Prostate gland (tissue), 2 donors: Measurements from ENCODE around the gene SGSH. TPM values are rescaled to one million over a fixed set of nuclear protein-coding genes. Genes with fewer than 3 reads are reported as not detected.

Source experiments
- DNase-seq: peaks from one replicate; pipeline ENCODE4 v3.0.0-alpha.2; 2019; ENCODE audit warnings: low spot score
- H3K27ac ChIP-seq, 2 donors: fragments of 200-600 bp; sonication (generic); 2 replicates each; pipeline ENCODE4 v1.5.1; 2017 to 2019
- H3K27me3 ChIP-seq: fragments of 200-600 bp; sonication (generic); replicated peaks from 2 replicates; pipeline ENCODE4 v1.5.1; 2019; ENCODE audit not compliant: insufficient read depth
- H3K36me3 ChIP-seq, 2 donors: fragments of 200-600 bp; sonication (generic); 1 replicate in 1 of 2; 2 replicates in 1 of 2; pipeline versions ENCODE4 v1.5.1 to v1.8.1; 2017 to 2019
- H3K4me1 ChIP-seq: fragments of 200-600 bp; sonication (generic); replicated peaks from 2 replicates; pipeline ENCODE4 v1.5.1; 2019
- H3K4me3 ChIP-seq, 2 donors: fragments of 200-600 bp; sonication (generic); 2 replicates each; pipeline ENCODE4 v1.5.1; 2017 to 2019
- H3K9me3 ChIP-seq: fragments of 200-600 bp; sonication (generic); 2 replicates; pipeline ENCODE4 v1.5.1; 2017
- POLR2A ChIP-seq: fragments of 450-650 bp; IDR thresholded peaks from one replicate; pipeline ENCODE4 v1.6.1; 2016; ENCODE audit warnings: antibody characterized with exemption, mild to moderate bottlenecking
- POLR2AphosphoS5 ChIP-seq: sonication (generic); formaldehyde crosslinking; IDR thresholded peaks from one replicate; pipeline ENCODE4 v1.6.1; 2017; ENCODE audit warnings: antibody characterized with exemption
- whole genome bisulfite sequencing: methylation state at CpG from one replicate; pipeline ENCODE4 v1.1.5; 2018; 5-methylcytosine and 5-hydroxymethylcytosine counted together
- intact Hi-C: fragments of 100-400 bp; cut with DNase I; formaldehyde crosslinking; loops from one replicate; pipeline ENCODE4 v1.14.2; 2022
- total RNA-seq, 2 donors: library from RNA; depleted of rRNA; stranded (reverse); fragments of >200 nt; gene quantifications; one replicate each; pipeline ENCODE4 v1.1.0, GENCODE V29; 2016
- TF ChIP-seq, protein P1 (sequence below), 4 experiments: fragments of 200-600 bp in 2 of 4; fragments of 450-650 bp in 2 of 4; sonication (generic) in 2 of 4; IDR thresholded peaks; 1 replicate in 3 of 4; 2 replicates in 1 of 4; pipeline ENCODE4 v1.5.1; 2016 to 2019; ENCODE audit warnings: antibody characterized with exemption in 4 of 4, mild to moderate bottlenecking in 2 of 4, moderate library complexity in 2 of 4

SGSH gene
- total RNA-seq, 2 donors from 2014 or later, result 41.2 to 95.7 TPM

DNA sequence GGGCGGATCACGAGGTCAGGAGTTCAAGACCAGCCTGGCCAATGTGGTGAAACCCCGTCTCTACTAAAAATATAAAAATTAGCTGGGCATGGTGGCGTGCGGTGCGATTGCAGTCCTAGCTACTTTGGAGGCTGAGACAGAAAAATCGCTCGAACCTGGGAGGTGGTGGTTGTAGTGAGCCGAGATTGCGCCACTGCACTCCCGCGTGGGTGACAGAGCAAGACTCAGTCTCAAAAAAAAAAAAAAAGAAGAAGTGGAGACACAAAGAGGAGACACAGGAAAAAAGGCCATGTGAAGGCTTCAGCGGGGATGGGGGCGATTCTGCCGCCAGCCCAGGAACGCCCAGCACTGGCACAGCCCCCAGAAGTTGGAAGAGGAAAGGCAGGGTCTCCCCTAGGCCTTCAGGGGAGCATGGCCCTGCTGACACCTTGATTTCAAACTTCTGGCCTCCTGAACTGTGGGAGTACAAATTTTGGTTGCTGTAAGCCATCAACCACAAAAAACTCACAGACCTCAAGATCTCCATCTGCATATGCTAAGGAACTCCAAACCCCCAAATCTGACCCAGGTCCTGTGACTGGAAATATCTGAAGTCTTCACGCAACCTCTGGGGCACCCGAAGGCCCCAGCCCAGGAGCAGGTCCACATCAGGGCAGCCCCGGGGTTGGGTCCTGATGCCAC, 7.0 kb downstream of the SGSH start:
- intact Hi-C loops, result no loop called here
- TF ChIP-seq POLR2AphosphoS5, result no peak
- no peak for DNase-seq
- H3K27ac ChIP-seq, result no peak overlapping the region
- 79% methylated on average over 19 of the region's 19 CpGs for WGBS
- H3K9me3 ChIP-seq, result no peaks in the 10 kb centered on the region
- no peaks in the 10 kb centered on the region for H3K27me3 ChIP-seq
- H3K4me1 ChIP-seq, result no peaks in the 10 kb centered on the region
- H3K36me3 ChIP-seq, result peaks cover 4 to 22% of the 10 kb centered on the region in 2 donors
- no peak overlapping the region for H3K4me3 ChIP-seq

DNA sequence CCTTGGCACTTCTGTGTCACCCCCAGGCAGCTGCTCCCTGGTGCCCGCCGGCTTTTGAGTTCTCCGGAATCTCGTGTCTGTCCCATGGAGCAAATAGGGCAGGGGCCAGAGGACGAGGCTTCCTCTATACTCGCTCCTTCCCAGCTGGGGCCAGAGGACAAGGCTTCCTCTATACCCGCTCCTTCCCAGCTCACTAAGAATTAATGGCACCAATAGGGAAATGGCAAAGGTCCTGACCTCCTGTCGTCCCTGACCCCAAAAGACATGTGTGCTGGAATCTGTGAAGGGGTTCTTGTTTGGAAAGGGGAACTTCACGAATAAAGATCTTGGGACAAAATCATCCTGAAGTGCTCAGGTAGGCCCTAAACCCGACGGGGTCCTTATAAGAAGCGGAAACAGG, 7.6 kb downstream of the SGSH start:
- H3K4me1 ChIP-seq, result no peaks in the 10 kb centered on the region
- H3K36me3 ChIP-seq, result peaks cover 4 to 22% of the 10 kb centered on the region in 2 donors
- WGBS, result 90% methylated on average over 12 of the region's 12 CpGs

DNA sequence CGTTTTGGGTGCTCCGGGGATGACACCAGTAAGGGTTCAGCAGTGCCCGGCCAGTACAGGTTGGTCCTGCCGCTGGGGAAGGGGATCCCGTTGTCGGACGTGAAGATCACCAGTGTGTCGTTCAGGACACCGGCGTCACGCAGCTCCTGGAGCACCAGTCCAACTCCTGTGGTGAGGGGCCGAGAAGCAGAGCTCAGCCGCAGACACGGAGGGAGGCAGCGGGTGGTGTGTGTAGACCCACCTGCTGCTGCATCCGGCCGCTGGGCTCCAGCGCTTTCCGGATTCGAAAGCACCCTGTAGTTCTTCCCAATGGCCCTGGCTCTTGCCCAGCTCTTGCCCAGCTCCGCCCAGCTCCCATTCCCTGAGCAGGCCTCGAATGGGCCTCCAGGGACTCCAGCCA, 8.0 kb downstream of the SGSH start:
- 93% methylated on average over 22 of the region's 22 CpGs for WGBS
- no peak overlapping the region for H3K27ac ChIP-seq
- peaks cover 4 to 22% of the 10 kb centered on the region in 2 donors for H3K36me3 ChIP-seq

More for the DNA sequence above, 7.6 kb downstream of the SGSH start:
- no peaks in the 10 kb centered on the region for H3K27me3 ChIP-seq
- intact Hi-C loops, result no loop called here
- H3K9me3 ChIP-seq, result no peaks in the 10 kb centered on the region
- no peak overlapping the region for H3K4me3 ChIP-seq
- TF ChIP-seq, protein P1, sequence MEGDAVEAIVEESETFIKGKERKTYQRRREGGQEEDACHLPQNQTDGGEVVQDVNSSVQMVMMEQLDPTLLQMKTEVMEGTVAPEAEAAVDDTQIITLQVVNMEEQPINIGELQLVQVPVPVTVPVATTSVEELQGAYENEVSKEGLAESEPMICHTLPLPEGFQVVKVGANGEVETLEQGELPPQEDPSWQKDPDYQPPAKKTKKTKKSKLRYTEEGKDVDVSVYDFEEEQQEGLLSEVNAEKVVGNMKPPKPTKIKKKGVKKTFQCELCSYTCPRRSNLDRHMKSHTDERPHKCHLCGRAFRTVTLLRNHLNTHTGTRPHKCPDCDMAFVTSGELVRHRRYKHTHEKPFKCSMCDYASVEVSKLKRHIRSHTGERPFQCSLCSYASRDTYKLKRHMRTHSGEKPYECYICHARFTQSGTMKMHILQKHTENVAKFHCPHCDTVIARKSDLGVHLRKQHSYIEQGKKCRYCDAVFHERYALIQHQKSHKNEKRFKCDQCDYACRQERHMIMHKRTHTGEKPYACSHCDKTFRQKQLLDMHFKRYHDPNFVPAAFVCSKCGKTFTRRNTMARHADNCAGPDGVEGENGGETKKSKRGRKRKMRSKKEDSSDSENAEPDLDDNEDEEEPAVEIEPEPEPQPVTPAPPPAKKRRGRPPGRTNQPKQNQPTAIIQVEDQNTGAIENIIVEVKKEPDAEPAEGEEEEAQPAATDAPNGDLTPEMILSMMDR (IDR thresholded peaks at IDR 0.05), result no peak
- TF ChIP-seq POLR2AphosphoS5 (no peak), POLR2A (no peak)
- H3K27ac ChIP-seq, result no peak overlapping the region
- no peak for DNase-seq

DNA sequence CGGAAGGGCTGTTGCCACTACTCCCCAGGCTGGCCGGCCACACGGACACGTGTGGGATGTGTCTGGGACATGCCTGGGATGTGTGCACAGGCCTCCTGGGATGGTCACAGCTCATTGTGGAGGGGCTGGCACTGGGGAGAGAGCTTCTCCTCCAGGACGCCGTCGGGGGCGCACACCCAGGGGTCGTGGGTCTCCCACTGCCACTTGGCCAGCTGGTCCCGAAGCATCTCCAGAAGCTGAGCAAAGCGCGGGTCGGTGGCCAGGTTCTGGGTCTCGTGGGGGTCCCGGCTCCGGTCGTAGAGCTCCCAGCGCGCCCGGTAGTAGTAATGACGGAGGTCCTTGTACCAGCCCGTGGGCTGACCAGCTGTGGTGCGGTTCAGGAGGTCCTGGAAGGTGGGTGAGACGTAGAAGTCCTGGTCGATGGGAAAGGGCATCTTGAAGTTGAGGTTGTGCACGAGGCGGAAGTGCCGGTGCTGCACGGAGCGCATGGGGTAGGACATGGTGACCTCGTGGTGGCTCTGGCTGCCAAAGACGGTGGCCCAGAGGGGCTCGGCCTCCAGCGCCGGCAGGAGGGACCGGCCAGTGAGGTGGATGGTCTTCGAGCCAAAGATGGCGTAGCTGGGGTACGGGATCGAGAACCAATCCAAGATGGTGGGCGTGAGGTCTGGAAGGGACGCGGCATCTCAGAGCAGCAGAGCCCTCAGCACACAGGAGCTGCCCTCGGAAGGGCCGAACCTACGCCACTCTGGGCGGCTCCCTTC, 9.6 kb downstream of the SGSH start:
- H3K27ac ChIP-seq, result no peak overlapping the region
- intact Hi-C loops, result no loop called here
- no peaks in the 10 kb centered on the region for H3K9me3 ChIP-seq
- DNase-seq, result no peak
- no peaks in the 10 kb centered on the region for H3K27me3 ChIP-seq
- WGBS, result 93% methylated on average over 47 of the region's 47 CpGs
- no peaks in the 10 kb centered on the region for H3K4me1 ChIP-seq
- H3K36me3 ChIP-seq, result peaks cover 4 to 22% of the 10 kb centered on the region in 2 donors
- H3K4me3 ChIP-seq, result no peak overlapping the region
- TF ChIP-seq POLR2AphosphoS5 (no peak), POLR2A (no peak)
- TF ChIP-seq, protein P1 (IDR thresholded peaks at IDR 0.05), result no peak

More for the DNA sequence above, 8.0 kb downstream of the SGSH start:
- no peak overlapping the region for H3K4me3 ChIP-seq
- H3K9me3 ChIP-seq, result no peaks in the 10 kb centered on the region
- no peaks in the 10 kb centered on the region for H3K27me3 ChIP-seq
- intact Hi-C loops, result no loop called here
- TF ChIP-seq POLR2AphosphoS5 (no peak), POLR2A (no peak)
- TF ChIP-seq, protein P1 (IDR thresholded peaks at IDR 0.05), result no peak
- no peaks in the 10 kb centered on the region for H3K4me1 ChIP-seq
- DNase-seq, result no peak

DNA sequence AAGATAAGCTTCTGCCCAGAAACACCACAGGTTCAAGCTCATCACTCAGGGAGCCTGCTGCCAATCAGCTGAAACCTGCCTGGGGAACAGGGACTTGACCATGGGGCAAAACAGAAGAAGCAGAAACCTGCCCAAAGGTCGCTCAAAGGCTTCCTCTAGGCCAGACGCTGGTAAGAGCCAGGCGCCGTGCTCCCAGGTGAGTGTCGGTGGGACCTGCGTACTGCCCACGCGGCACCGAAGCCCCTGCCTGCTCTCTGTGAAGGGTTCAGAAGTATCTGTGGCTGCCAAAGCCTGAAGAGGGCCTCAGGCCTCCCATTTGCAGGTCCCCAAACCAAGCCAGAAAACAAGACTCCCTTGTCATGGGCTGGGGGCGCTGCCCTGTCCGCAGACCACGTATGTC, 10.4 kb downstream of the SGSH start:
- H3K27me3 ChIP-seq, result no peaks in the 10 kb centered on the region
- intact Hi-C loops, result no loop called here
- WGBS, result 87% methylated on average over 12 of the region's 12 CpGs
- TF ChIP-seq POLR2A (no peak), POLR2AphosphoS5 (no peak)
- TF ChIP-seq, protein P1 (IDR thresholded peaks at IDR 0.05), result no peak
- peaks cover 4 to 22% of the 10 kb centered on the region in 2 donors for H3K36me3 ChIP-seq
- H3K4me1 ChIP-seq, result no peaks in the 10 kb centered on the region
- H3K9me3 ChIP-seq, result no peaks in the 10 kb centered on the region
- H3K27ac ChIP-seq, result no peak overlapping the region
- no peak for DNase-seq
- H3K4me3 ChIP-seq, result no peak overlapping the region
